Activated naive CD4-positive, alpha-beta T cell treated with anti-CD3 and anti-CD28 coated beads, Interleukin-2, amount 50 U/mL, for 16 hours (primary cell): Measurements from ENCODE around the gene CRHR2.

Experiments
- DNase-seq: peaks from one replicate; pipeline ENCODE4 v3.0.0-alpha.2; 2020

Gene CRHR2

DNA sequence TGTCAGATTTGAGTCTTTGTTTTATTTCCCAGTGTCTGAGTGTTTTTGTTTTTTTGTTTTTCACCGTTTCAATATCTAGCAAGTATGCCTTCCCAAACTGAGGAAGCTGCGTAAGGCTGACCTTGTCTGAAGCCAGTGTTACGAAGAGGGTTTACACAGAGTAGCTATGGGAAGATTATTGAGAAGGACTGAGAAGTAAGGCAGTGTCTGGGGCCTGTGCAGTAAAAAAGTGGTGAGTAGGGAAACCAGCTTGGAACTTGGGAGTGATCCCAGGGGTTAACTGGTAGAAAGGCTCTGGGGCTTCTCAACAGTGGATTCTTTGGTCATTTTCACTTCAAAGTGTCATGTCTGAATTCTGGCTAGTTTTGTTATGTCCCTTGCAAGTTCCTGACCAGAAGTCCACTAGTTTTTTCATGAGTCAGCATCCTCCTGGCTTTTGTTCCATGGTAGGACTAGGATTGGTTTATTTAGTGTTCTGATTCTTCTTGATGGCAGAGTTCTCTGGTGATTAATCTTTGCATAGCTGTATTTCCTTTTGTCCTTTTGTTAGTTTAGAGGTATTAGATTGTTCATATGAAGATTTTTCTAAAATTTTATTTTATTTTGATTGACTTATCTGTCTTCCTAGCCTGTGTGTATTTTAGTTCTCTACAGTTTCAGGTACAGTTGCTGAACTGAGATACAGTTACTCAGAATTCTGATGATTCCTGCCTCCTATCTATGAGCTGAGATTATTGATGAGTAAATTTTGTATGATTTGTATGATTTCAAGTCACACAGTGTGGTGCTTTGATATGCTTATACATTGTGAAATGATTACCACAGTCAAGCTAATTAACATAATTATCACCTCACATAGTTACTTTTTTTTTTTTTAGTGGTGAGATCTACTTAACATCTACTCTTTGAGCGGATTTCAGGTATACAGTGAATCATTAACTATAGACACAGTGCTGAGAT lies 68.6 kb downstream of the CRHR2 start:
- DNase-seq = no peak

DNA sequence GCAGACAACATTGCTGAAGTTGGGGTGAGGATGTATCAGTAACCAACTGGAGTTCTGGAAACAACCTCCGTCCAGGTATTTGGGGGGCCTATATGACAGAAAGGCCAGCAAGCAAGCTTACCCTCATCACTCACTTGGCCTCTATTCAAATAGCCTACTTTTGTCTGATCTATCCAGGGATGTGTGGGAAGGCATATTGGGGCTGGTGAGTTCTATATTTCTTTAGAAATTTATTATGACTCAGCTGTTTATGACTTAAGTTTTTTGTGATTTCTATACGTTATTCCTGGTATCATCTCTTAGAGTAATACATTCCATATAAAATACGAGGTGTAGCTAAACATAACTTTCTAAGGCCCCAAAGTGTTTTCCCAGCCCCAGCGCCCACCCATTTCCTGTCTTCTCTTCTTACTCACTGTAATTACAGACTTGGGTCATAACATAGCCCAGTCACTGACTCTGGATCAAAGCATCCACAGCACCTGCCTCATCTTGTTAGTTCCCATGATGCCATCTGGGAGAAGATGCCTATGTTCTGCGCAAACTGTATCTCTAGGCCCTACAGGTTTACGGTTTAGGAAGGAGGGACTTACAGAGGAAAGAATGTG lies 69.5 kb downstream of the CRHR2 start:
- no peak for DNase-seq

DNA sequence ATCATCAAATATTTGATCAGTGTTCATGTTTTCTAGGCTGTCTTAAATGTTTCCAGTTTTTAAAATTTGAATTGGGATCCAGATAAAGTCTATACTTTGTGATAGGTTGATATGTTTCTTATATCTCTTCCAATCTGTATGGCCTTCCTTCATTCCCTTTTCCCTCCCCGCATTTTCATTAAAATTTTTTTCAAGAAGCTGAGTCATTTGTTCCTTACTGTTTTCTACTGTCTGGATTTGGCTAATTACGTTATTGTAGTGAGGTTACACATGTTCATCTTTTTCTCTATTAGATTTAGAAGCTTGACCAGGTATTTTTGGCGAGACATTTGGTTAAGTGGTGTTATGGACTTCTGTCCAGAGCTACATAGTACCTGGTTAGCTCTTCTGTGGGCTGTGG lies 76.4 kb downstream of the CRHR2 start:
- no peak for DNase-seq

DNA sequence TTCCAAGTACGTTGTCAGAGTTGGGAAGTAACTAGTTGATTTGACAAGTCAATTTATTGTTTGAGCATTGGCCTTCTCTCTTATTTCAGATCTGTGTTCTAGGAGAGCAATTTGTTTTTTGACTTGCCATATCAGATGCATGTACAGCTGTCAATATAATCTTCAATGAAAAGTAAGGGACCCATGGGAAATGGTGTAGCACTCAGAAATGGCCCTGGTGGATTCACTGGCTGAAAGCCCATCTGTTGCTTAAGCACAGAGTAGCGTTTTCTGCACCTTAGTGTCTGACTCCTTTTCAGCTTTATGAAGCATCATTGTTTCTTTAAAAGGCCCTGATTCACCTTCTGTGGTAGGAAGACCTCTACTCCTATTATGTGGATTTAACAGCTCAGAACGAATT lies 77.4 kb downstream of the CRHR2 start:
- DNase-seq = no peak
